Renal cortex interstitium (tissue), 15 donors: Measurements from ENCODE around the gene DND1. TPM values are rescaled to one million over a fixed set of nuclear protein-coding genes. Genes with fewer than 3 reads are reported as not detected.
"Not testable (repeated sequence)": the region's sequence is repeated elsewhere in the genome, so short reads cannot be mapped to it uniquely, and the experiment has no call there.

Source experiments
- DNase-seq, 11 donors: peaks; one replicate each; pipeline ENCODE4 v3.0.0-alpha.2; 2013; ENCODE audit warnings: low read depth in 9 of 11, low spot score in 4 of 11; ENCODE audit errors: extremely low read depth in 1 of 11
- long read RNA-seq, 16 experiments: transcript quantifications; one replicate each; lab custom pipeline, GENCODE V29; 2026
- polyA plus RNA-seq, 3 donors: library from polyadenylated mRNA; unstranded; fragments of 120-200 nt; gene quantifications; one replicate each; pipeline ENCODE4 v1.2.1, GENCODE V29; 2013; ENCODE audit not compliant: insufficient read length in 3 of 3

Gene DND1
- polyA plus RNA-seq, result 1 to 10 TPM in 1 of 3 donors, under 1 TPM in 2; 0.36 to 1.0 (median 0.76) TPM
- long read RNA-seq, donor 1, result 0 reads
- long read RNA-seq, donor 2, result 0 reads
- long read RNA-seq, donor 3, result 0 reads
- long read RNA-seq, donor 4, result 0 reads
- long read RNA-seq, donor 5, result 0 reads
- long read RNA-seq, donor 6, result 0 reads
- long read RNA-seq, donor 7, result 0 reads
- long read RNA-seq, donor 8, result 0 reads
- long read RNA-seq, donor 9, result 0 reads
- long read RNA-seq, donor 10, result 0 reads
- long read RNA-seq, donor 11, result 0 reads
- long read RNA-seq, donor 12, result 0 reads
- long read RNA-seq, donor 13, result 0 reads
- long read RNA-seq, donor 14, result 0 reads
- long read RNA-seq, donor 15, result 0 reads
- long read RNA-seq, donor 16, result 0 reads

DNA sequence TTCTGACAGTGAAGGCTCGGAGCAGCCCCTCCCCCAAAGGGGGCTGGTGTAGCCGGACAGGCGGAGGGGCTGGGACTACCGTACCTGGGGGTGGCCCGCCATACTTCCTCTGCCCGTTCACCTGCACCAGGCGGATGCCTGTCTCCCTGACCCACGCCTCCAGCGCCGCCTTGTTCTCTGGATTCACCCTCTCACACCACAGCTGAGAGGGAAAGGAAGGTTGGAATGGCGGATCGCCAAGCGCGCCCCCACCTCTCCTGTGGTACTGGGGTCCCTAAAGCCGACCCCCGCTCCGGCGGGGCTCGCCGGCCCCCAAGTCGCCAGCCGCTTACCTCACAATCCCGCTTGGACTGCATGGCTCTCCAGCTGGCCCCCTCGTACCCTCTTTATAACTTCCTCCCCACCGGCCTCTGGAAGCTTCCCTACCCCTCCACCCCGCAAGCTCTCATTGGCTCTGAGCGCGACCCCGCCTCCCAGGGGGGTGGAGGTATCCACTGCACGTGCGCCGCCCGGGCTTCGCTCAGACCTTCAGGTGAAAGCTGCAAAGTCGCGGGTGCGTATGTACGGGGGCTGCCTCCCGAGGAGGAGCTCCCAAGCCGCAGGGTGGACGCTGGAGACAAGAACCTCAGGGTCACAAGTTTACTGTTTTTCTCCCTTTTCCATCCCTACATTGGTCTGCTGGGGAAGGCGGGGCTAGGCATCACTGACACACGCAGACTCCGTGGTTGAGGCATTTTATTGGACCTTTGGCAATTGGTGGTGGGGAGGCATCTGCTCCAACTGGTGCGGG is at the start of gene DND1:
DND1 (minus strand) TSS at position 390 of the 790 bp plus-strand sequence; CDS start at position 356, 34 bp downstream.
- DNase-seq, result no peak

- DNase-seq, result not testable (repeated sequence)
Observed at GRCh38 chr5:140721395-140721794, 48.0 kb upstream of the DND1 start.

- not testable (repeated sequence) for DNase-seq
Observed at GRCh38 chr5:140720738-140721137, 47.4 kb upstream of the DND1 start.

GRCh38 chr5:140718266-140718592 is 44.9 kb upstream of the DND1 start:
- DNase-seq, result no peak

GRCh38 chr5:140716238-140716637 is 42.9 kb upstream of the DND1 start:
- DNase-seq, result not testable (repeated sequence)

DNA sequence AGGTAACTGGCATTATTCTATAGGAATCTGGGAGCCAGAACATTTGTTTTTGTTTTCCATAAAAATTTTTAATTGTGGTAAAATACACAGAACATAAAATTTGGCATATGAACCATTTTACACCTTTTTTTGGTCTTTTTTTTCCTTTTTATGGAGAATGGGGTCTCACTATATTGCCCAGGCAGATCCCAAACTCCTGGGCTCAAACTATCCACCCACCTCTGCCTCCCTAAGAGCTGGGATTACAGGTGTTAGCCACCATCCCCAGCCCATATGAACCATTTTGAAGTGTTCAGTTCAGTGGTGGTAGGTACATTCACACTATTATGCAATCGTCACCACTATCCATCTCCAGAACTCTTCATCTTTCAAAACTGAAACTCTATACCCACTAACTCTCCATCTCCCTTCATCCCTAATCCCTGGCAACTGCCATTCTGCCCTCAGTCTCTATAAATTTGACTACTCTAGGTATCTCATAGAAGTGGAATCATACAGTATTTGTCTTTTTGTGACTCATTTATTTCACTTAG is 40.3 kb upstream of the DND1 start:
- no peak for DNase-seq

- DNase-seq, result no peak
Observed at GRCh38 chr5:140711794-140712193, 38.4 kb upstream of the DND1 start.

- peak in 9 of 11 donors; percentile 46 to 90 (median 74) for DNase-seq
Observed at GRCh38 chr5:140710899-140711552, 37.6 kb upstream of the DND1 start.

- not testable (repeated sequence) for DNase-seq
Observed at GRCh38 chr5:140708787-140709186, 35.4 kb upstream of the DND1 start.

DNA sequence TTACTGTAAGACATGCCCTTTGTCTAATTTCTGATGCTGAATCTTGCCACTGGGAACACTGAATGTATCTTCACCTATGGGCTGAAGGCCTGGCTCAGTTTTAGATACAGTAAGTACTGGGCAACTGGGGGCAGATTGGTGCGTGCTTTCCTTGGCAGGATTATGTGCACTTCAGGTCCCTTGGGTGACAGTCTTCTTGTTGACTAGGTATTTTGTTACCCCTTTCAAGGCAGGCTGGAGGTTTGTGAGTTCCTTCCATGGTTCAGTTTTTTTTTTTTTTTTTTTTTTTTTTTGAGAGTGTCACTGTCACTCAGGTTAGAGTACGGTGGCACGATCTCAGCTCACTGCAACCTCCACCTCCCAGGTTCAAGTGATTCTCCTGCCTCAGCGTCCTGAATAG is 34.4 kb upstream of the DND1 start:
- no peak for DNase-seq

DNA sequence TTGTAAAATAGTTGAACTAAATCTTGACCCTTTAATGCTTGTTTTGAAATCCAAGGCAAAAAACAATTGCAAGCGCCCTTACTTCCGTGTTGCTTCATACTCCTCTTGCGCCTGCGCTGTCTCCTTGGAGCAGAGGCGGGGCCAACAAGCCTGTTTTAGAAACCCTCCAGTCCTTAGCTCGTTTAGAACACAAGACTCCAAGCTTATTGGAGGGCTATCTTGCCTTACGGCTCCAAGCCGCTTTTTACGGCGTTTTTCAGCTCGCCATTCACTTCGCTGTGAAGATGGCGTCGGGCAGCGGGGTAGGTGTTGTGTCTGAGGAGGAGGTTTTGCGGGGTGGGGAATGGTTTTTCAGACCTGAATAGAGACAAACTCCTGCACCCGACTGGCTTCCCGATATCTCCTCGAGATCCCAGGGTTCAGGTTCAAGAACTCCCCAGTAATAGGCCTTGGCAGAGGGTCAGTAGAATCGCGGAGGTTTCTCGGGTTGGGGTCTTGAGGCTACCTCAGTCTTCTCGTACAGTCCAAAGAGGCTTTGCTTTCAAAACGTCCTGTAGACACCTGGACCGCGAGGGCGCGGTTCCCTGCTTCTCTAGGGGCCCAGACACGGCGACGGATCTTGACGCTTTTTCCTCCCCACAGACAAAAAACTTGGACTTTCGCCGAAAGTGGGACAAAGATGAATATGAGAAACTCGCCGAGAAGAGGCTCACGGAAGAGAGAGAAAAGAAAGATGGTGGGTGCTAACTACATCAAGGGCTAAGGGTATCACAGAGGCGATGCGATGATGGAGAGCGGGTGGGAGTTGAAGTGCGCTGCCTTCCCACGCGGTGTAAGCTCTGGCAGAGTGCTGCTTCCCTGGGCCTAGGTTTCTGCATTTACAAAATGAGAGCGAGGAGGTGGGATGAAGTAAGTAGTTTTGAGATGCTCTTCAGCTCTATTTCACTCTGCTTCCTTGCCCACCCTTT is 27.1 kb upstream of the DND1 start, which contains the start of gene ZMAT2:
ZMAT2 (plus strand) TSS at position 271 of the 968 bp plus-strand sequence; CDS start at position 285, 14 bp downstream.
- peak; percentile 86 to 98 (median 93) for DNase-seq

DNA sequence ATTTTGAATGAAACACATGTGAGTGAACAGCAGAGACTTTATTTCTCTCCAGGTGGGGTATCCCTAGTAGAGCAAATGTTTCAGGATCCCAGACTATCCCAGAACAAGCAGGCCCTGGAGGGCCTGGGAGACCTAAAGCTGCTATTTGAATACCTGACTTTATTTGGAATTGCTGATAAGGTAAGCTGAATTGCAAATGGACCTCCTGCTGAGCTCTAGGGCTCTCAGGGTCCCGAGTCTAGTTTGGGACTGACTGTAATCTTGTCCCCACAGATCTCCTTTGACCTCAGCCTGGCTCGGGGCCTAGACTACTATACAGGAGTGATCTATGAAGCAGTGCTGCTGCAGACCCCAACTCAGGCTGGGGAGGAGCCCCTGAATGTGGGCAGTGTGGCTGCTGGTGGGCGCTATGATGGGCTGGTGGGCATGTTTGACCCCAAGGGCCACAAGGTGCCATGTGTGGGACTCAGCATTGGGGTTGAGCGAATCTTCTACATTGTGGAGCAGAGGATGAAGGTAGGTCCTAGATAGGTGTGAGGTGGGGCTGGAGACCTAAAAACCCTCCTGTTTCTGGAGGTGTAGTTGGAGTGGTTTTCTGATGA is 23.6 kb upstream of the DND1 start:
- no peak for DNase-seq

GRCh38 chr5:140694276-140694675 is 20.9 kb upstream of the DND1 start:
- DNase-seq, result no peak

GRCh38 chr5:140690941-140691924 is 17.9 kb upstream of the DND1 start, which contains the start of the genes HARS1 and HARS2:
Gene HARS1, minus strand, starts transcription at chr5:140691370. Its CDS starts 66 bp downstream, at chr5:140691304.
Gene HARS2, plus strand, starts transcription at chr5:140691455. Its CDS starts 194 bp downstream, at chr5:140691649.
- peak; percentile 71 to 91 (median 82) for DNase-seq

DNA sequence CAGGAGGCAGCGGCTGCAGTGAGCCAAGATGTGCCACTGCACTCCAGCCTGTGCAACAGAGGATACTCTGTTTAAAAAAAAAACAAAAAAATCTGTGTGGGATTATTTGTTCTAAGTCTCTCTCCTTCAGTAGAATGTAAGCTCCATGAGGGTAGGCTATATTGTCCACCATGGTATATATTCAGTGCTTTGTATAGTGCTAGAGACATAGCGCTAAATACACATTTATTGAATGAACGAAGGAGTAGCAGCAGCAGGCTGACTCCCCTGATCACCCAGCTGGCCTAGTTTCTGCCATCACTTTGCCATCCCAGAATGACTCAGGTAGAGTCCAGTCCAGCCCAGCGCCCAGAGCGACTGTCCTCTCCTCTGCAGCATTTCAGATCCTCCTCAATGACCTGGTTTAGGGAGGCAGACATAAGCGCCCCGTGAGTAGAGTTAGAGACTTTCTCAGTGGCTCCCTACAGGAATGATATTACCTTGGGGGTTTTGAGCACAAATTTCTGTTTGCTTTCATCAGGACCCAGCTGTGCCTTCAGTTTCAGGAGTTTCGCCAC is 17.1 kb upstream of the DND1 start:
- no peak for DNase-seq

GRCh38 chr5:140678993-140679392 is 5.6 kb upstream of the DND1 start:
- no peak for DNase-seq
